HG03045 (cell line): ENCODE measurements around the gene USP43.

ENCODE experiments used
- ATAC-seq: cut with Tn5 transposase; IDR thresholded peaks from one replicate; pipeline ENCODE4 v1.9.1; 2021; ENCODE audit warnings: mild to moderate bottlenecking, moderate library complexity; ENCODE audit not compliant: unreplicated experiment

USP43 gene

DNA sequence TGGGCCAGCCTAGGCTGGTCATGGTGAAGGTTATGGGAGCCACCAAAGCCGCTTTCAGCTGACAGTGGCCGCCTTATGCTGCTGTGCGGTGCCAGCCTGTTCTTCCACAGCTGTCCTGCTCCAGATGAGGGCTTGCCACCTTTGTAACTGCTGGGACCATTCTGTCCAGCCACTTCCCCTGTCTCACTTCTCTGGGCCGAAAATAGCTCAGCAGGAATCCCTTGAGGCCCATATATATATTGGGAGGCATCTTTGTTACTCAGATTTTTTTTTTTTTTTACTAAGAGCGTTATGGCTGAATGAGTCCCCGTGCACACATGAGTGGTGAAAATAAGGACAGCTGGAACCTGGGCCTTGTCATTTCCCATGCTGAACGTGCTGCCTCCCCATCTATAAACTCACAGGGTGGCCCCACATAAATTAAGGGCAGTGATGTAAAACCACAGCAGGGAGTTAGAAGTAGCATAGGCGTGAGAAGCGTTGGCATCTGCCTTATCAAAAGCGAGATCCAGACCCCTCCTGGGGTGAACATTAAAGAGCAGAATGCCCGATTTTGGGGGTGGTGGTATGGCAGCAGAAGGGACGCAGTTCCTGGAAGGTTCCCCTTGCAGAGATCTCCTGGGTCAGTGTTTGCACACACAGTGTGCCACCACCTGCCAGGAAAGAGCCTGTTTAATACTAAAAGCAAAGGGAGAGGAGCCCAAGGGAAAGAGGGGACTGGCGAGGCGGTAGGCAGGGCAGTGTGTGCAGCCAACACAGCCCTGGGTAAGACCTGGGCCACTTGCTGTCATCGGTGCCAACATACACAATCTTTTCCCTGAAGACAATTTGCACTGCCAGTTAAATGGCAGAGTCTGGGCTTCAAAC, 57.8 kb downstream of the USP43 start:
- no peak for ATAC-seq

DNA sequence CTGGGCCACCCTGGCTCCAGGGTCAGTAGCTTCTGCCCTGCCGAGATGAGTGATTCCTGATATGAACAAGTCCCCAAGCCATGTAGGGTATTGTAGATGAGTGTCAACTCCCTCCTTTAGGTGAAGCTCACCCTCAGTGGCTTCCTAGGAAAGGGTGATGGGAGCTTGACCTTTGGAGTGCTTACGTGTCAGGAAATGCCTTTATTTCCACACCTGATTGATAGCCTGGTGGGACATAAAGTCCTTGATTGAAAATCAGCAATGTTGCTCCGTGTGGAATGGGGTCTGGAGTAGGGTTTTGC, 58.4 kb downstream of the USP43 start:
- no peak for ATAC-seq

DNA sequence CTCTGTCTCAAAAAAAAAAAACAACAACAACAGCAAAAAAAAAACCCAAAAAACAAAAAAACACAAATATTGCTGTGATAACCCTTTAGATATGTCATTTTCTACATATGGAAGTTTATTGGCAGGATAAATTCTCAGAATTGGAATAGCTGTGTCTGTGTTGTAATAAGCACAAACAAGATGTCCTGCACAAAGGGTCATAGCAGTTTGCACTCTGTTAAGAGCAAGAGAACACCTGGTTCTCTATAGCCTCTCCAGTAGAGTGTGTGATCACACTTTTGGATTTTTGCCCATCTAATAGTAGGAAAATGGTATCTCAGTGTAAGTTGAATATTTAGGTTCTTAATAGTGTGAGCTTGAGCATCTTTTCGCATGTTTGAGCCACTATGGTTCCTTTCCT, 60.4 kb downstream of the USP43 start:
- ATAC-seq: no peak

DNA sequence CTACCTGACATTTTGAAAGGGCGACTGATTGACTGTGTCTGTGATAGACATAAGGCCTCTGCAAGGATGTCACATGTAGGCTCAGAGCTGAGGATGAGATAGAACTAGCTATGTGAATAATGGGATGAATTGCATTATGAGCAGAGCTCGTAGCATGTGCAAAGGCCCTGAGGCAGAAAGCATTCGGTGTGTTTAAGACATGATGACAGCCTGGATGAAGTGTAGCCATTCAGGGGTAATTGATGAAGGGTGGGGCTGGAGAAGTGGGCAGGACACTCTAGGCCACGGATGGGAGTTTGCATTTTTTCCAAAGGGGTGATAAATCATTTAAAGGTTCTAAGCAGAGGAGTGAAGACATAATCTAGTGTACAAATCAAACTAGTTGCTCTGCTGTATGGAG, 62.6 kb downstream of the USP43 start:
- no peak for ATAC-seq

DNA sequence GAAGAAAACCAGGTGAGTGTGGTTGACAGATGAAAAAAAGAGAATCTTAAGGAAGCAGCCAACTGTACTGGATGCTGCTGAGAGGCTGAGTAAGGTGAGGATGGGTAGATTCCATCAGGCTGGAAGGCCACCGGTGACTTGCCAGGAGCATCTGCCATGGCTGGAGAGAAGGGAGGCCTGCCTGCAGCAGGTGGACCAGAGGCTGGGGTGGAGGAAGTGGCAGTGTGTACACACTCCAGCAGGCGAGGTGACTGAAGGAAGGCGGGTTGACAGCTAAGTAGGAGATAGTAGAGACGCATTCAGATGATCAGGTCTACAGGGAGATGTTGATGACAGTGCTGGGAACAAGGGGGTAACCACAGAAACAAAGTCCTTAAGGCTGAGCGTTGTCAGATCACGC, 69.5 kb downstream of the USP43 start:
- no peak for ATAC-seq

DNA sequence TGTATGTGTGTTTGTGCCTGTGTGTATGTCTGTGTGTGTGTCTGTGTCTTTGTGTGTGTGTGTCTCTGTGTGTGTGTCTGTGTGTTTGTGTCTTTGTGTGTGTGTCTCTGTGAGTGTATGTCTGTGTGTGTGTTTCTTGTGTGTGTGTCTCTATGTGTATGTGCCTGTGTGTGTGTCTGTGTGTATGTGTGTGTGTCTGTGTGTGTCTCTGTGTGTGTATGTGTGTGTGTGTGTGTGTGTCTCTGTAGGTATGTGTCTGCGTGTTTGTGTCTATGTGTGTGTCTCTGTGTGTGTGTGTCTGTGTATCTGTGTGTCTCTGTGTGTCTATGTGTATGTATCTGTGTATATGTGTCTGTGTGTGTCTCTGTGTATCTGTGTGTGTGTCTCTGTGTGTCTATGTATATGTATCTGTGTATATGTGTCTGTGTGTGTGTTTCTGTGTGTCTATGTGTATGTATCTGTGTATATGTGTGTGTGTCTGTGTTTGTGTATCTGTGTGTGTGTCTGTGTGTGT, 70.2 kb downstream of the USP43 start:
- ATAC-seq: no peak

DNA sequence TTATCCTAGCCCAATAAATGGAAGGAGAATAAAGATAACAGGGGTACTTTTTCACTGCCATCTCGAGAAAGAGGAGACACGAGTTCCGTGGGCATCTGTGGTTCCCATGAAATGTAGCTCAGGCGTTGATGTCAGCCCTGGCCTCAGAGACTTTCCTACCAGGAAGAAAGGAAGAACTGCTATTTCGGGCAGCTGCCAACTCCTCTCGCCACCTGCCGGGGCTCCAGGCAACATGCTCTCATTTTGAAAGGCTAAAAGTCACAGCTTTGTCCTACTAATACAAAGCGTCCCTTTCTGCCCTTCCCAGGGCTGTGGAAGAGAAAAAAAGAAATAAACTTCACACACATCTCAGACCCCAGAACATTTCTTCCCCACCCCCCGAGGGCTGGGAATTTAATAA, 80.3 kb downstream of the USP43 start:
- no peak for ATAC-seq

DNA sequence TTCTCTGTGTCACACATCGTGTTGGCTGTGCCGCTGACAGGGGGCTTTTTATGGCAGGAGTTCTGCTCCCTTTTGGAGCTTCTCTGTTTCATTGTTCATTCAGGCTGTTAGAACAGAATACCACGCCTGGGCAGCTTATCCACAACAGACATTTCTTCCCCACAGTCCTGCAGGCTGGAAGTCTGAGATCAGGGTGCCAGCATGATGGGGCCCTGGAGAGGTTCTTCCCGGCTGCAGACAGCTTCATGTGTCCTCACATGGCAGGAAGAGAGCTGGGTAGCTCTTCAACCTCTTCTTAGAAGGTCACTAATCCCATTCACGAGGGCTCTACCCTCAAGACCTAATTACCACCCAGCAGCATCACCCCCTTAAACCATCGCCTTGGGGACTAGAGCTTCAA, 81.0 kb downstream of the USP43 start:
- no peak for ATAC-seq

DNA sequence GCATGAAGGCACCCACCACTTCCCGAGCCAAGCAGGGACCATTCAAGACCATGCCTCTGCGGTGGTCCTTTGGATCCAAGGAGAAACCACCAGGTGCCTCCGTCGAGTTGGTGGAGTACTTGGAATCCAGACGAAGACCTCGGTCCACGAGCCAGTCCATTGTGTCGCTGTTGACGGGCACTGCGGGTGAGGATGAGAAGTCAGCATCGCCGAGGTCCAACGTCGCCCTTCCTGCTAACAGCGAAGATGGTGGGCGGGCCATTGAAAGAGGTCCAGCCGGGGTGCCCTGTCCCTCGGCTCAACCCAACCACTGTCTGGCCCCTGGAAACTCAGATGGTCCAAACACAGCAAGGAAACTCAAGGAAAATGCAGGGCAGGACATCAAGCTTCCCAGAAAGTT, 82.7 kb downstream of the USP43 start:
- ATAC-seq: no peak

DNA sequence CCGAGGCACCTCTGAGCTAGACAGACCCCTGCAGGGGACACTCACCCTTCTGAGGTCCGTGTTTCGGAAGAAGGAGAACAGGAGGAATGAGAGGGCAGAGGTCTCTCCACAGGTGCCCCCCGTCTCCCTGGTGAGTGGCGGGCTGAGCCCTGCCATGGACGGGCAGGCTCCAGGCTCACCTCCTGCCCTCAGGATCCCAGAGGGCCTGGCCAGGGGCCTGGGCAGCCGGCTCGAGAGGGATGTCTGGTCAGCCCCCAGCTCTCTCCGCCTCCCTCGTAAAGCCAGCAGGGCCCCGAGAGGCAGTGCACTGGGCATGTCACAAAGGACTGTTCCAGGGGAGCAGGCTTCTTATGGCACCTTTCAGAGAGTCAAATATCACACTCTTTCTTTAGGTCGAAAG, 83.2 kb downstream of the USP43 start:
- no peak for ATAC-seq

DNA sequence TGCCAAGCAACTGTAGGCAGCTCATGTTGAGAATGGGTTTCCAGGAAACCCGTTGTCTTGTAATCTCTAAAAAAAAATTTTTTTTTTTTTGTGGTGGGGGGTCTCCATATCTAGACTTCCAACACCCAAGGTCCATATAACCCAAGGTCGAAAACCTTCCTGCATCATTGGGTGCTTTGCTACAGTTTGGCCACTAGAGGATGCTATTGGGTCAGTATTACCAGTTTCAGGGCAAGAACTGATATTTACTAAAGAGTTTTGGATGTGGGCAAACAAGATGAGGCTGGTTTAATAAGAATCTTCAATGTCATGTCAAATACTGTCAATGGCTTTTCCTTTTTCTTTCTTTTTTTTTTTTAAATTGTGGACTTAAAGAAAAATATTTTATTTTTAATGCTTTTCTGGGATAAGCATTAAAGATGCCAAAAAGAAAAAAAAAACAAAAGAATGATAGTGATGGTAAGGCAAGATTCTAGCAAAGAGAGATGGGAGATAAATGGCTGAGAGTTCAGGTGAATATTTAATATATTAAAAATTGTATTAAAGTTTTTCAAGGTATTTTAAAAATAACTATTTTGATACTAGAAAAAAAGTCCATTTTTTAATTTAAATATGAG, 83.8 kb downstream of the USP43 start:
- ATAC-seq: no peak

DNA sequence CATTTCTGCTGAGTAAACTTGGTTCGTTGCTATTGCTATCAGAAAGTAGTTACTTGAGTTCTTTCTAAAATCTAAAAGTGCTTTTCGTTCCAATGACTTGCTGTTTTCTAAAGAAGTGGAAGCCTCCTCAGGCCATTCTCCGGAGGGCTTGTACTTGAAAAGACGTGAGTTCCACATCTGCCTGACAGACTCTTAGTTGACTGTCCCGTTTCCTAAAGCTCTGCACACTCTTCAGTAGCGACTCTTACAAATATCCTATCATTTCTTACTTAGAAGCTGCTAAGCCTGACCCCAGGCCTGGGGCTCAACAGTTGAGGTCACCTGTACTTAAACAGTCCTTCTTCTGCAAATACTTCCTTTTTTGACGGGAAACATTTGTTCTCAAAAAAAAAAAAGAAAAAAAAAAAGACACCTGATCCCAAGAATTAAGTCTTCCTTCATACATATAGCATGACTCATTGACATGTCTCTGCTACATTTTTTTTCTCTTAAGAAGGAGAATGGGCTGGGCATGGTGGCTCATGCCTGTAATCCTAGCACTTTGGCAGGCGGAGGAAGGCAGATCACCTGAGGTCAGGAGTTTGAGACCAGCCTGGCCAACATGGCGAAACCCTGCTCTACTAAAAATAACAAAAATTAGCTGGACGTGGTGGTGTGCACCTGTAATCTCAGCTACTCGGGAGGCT, 84.6 kb downstream of the USP43 start:
- ATAC-seq: no peak

DNA sequence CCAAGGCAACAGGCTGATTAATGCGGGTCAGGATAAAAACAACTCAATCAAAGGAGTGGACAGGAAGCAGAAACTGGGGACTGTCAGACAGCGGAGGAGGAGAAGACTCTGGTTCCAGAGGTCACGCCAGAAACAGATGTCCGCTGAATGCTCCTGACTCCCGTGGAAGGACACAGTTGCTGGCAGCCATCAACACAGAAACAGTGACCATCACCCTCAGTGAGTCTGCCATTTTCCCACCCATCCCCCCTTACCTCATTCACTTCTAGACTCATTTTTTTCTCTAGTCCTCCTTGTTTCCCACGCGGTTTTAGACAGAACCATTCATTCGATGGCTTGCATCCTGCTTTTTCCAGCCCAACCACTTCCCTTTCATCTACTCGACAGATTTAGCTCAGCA, 105.2 kb downstream of the USP43 start:
- no peak for ATAC-seq

DNA sequence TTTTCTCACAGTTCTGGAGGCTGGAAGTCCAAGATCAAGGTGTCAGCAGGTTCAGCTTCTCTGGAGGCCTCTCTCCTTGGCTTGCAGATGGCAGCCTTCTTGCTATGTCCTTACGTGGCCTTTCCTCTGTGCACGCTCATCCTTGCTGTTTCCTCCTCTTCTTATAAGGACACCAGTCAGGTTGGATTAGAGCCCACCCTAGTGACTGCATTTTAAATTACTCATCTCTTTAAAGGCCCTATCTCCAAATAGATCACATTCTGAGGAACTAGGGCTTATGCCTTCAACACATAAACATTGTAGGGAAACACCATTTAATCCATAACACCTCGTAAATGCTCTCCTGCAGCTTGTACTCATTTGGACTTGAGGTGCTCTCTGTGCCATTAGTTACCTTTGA, 109.8 kb downstream of the USP43 start:
- ATAC-seq: no peak

DNA sequence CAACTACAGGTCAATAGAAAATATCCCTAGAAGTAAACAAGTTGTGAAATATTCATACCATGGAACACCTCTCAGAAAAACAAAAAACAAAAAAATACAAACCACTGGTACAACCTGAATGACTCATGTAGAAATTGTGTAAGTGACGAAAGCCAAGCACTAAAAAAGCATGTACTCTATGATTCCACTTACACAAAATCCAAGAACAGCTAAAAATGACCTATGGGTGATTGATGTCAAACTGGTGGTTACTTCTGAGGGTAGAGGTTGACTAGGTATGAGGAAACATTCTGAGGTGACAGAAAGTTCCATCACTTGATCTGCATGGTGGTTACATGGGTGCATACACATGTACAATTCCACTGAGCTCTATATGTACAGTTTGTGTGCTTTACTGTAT, 114.9 kb downstream of the USP43 start:
- no peak for ATAC-seq

DNA sequence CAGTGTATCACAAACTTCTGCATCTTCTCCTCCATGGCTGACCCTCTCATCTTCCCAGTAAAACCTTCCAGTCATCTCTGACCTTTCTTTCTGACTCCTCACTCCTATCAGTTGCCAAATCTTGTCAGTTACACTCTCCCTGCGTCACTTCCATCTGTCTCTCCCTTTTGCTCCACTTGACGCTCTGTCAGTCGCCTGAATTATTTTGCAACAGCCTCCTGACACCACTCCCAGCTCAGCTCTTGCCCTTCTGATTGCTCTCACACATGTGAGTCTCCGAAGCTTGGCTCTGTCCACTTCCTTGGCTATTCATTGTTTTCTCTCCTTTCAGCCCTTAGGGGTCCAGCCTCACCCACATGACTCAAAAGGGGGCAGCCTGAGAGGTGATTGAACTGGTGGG, 118.3 kb downstream of the USP43 start:
- ATAC-seq: no peak

DNA sequence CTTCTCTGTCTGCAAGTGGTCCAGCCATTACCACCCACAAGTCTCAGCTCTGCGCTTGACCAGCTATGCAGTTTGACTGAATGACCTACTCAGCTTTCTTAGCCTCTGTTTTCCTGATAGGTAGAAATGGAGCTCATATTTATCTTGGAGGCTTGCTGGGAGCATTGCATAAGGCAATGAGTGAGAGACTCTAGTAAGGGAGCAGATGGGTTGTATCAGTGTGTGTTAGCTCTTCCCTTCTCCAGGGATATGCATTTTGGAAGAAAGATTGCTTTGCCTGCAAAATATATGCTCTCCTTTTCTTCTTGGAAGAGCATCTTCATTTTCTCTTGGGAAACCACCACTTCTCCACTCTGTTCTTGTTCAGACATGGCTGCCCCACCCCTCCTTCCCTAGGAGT, 120.0 kb downstream of the USP43 start:
- ATAC-seq: no peak

DNA sequence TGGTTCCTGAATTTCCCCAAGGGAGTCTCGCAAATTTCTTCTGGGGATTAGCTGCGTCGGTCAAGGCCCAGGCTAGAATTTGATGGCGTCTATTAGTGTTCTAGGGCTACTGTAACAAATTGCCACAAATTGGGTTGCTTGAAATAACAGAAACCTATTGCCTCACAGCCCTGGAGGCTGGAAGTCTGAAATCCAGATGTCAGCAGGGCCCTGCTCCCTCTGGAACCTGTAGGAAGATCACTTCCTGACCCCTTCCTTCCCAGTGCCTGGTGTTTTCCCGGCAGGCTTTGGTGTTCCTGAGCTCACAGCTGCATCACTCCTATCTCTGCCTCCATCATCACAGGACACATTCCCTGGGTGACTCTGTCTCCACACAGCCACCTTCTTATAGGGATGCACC, 121.7 kb downstream of the USP43 start:
- ATAC-seq: no peak

DNA sequence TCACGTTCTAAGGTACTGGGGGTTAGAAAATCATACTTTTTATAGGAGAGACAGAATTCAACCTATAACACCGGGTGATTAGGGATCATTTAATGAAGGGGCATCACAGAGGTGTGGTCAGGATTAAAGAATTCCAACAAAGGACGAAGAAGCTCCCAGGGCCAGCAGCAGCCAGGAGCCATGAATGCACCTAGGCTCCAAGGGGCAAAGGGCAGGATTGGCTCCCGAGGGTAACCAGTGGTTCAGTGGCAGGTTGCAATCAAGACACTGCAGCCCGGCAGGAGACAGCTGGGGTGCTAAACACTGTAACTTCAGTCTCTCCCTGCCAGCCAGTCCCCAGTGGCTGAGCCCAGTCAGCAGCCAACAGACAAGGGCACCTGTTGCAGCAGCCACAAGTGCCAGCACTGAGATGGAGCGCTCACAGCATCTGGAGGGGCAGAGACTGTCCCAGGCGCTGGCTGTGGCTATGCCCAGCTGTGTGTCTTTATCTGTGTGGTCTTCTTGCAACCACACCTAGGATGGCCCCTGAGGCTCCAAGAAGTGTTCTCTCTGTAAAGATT, 122.2 kb downstream of the USP43 start:
- no peak for ATAC-seq

DNA sequence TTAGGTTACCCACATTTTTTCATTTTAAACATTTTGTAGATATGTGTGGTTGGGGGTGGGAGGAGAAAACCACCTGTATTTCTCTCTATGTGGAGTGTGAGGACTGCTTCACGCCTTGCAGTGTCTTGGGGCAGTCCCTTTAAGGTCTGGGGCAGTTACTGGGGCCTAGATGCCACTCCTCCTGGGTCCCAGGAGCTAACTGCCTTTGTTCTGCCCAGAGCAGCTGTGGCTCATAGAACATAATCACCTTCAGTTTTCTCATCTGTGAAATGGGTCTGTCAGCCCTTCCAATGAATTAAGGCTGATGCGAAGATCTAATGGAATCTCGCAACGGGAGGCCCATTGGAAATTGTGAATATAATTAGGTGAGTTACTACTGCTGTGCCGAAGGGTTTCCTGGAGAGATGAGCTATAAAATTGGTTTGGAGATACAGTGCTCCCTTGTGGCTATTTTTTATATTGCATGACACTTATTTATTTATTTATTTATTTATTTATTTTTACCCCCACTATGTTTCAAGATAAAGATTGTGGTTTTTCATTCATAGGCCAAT, 123.1 kb downstream of the USP43 start:
- ATAC-seq: no peak

DNA sequence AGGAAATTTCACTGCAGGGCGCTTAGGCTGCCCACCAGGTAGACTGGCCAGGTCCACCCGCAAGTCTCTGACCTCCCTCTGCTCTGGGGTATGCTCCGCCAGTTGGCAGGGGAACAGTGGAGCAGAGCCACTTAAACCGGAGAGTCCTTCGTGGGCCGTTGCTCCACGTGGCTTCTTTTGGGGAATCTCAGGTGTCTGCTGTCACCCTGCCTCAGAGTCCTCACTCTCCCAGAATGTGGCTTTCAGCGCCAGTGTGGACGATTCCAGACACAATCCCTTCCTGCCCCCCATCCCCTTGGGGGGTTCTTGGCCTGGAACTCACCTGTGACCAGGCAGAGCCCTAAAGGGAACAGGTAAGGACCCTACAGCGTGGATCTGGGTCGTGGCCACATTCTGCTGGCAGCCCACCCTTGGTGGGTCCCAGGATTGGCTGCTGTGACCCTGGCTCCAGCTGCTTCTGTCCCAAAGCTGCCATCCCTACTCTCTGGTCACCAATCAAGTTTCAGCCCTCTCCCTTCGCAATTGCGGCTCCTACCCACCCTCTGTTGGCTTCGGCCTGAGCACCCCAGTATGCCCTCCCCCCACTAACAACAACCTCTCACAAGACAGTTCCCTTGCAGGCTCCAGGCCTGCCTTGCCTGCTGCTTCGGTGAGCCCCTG, 123.8 kb downstream of the USP43 start:
- no peak for ATAC-seq
